Common myeloid progenitor, CD34-positive (primary cell): Measurements from ENCODE around the gene NEURL1B.

Source experiments
- CTCF ChIA-PET: fragments of 350-600 bp; sonication (Branson Sonifier 250); formaldehyde crosslinking; loops from one replicate; lab custom pipeline; 2021; ENCODE audit warnings: antibody characterized with exemption; lab: Charles Lee
- POLR2A ChIA-PET: fragments of 350-600 bp; sonication (Branson Sonifier 250); formaldehyde crosslinking; loops from one replicate; lab custom pipeline; 2021; ENCODE audit warnings: antibody characterized with exemption; lab: Charles Lee
- DNase-seq, 3 donors: peaks; one replicate each; pipeline versions ENCODE4 v3.0.0 to v3.0.0-alpha.2; 2013
- H3K27ac ChIP-seq, 2 experiments: 1 replicate in 1 of 2; 2 replicates in 1 of 2; pipeline ENCODE4 v1.7.0; 2013; ENCODE audit warnings: inconsistent platforms in 2 of 2, low read length in 2 of 2, mild to moderate bottlenecking in 2 of 2, low read depth in 1 of 2, moderate library complexity in 1 of 2; ENCODE audit not compliant: severe bottlenecking in 2 of 2, insufficient read depth in 1 of 2, poor library complexity in 1 of 2
- H3K27me3 ChIP-seq, 5 experiments: replicated peaks in 2 of 5; 1 replicate in 3 of 5; 2 replicates in 2 of 5; pipeline versions ENCODE4 v1.6.1 to v1.7.0; 2013; ENCODE audit warnings: low read length in 4 of 5, mild to moderate bottlenecking in 2 of 5, moderate library complexity in 2 of 5, inconsistent platforms in 1 of 5; ENCODE audit not compliant: insufficient read depth in 5 of 5, control insufficient read depth in 4 of 5
- H3K36me3 ChIP-seq, 4 experiments: 1 replicate in 2 of 4; 2 replicates in 2 of 4; pipeline versions ENCODE4 v1.6.1 to v1.7.0; 2013; ENCODE audit warnings: low read length in 3 of 4, control low read depth in 1 of 4, mild to moderate bottlenecking in 1 of 4; ENCODE audit not compliant: control insufficient read depth in 4 of 4, insufficient read depth in 4 of 4
- H3K4me1 ChIP-seq, 4 experiments: 1 replicate in 3 of 4; 2 replicates in 1 of 4; pipeline versions ENCODE4 v1.6.1 to v1.7.1; 2013; ENCODE audit warnings: low read length in 3 of 4, mild to moderate bottlenecking in 3 of 4, control low read depth in 1 of 4, inconsistent platforms in 1 of 4, moderate library complexity in 1 of 4; ENCODE audit not compliant: control insufficient read depth in 4 of 4, insufficient read depth in 4 of 4; ENCODE audit errors: control extremely low read depth in 1 of 4
- H3K4me3 ChIP-seq, 7 experiments: 1 replicate in 4 of 7; 2 replicates in 3 of 7; pipeline versions ENCODE4 v1.5.1 to v1.7.0; 2013; ENCODE audit warnings: mild to moderate bottlenecking in 7 of 7, low read length in 6 of 7, moderate library complexity in 6 of 7, inconsistent platforms in 2 of 7, low read depth in 2 of 7, control low read depth in 1 of 7; ENCODE audit not compliant: insufficient read depth in 4 of 7, control insufficient read depth in 1 of 7; ENCODE audit errors: extremely low read depth in 1 of 7
- H3K9me3 ChIP-seq, 5 experiments: 1 replicate in 4 of 5; 2 replicates in 1 of 5; pipeline versions ENCODE4 v1.6.1 to v1.7.1; 2013; ENCODE audit warnings: low read length in 4 of 5, mild to moderate bottlenecking in 2 of 5, inconsistent platforms in 1 of 5, low read depth in 1 of 5, moderate library complexity in 1 of 5; ENCODE audit not compliant: control insufficient read depth in 4 of 5, insufficient read depth in 2 of 5; ENCODE audit errors: control extremely low read depth in 1 of 5
- WGBS: methylation state at CpG from one replicate; pipeline ENCODE4 v1.1.5; 2013; ENCODE audit not compliant: insufficient coverage; 5-methylcytosine and 5-hydroxymethylcytosine counted together

NEURL1B gene

GRCh38 chr5:172690258-172691075 lies 49.4 kb downstream of the NEURL1B start:
- DNase-seq, result no peak
- H3K27ac ChIP-seq, result no peak overlapping the region
- H3K27me3 ChIP-seq, result no peaks in the 10 kb centered on the region
- POLR2A ChIA-PET, result no interaction called here
- peaks cover 0 to 13% (median 4%) of the 10 kb centered on the region in 4 experiments for H3K36me3 ChIP-seq
- H3K9me3 ChIP-seq, result no peaks in the 10 kb centered on the region
- H3K4me1 ChIP-seq, result peaks cover 11 to 53% (median 37%) of the 10 kb centered on the region in 4 experiments
- no peak overlapping the region for H3K4me3 ChIP-seq
- 95% methylated on average over 23 of the region's 24 CpGs for WGBS
- CTCF ChIA-PET, result interaction anchor here (0.6 to 4.6 kb wide), 4 partner anchors 23 to 211 kb away, joined by 3 to 20 read pairs (median 5); no protein-coding TSS in a partner anchor

- ChIA-PET POLR2A (interaction anchor here (0.7 kb wide), 1 partner anchor 148 kb away, joined by 3 read pairs; no protein-coding TSS in a partner anchor), CTCF (interaction anchor here (0.9 to 12.7 kb wide), 3 partner anchors 26 to 215 kb away, joined by 3 to 207 read pairs (median 3); no protein-coding TSS in a partner anchor)
- Histone ChIP-seq H3K27ac (no peak overlapping the region), H3K27me3 (no peaks in the 10 kb centered on the region), H3K9me3 (no peaks in the 10 kb centered on the region), H3K4me3 (no peak overlapping the region), H3K36me3 (peaks cover 0 to 3% (median under 1%) of the 10 kb centered on the region in 4 experiments), H3K4me1 (peaks cover 11 to 53% (median 37%) of the 10 kb centered on the region in 4 experiments)
- 95% methylated on average over 7 of the region's 7 CpGs for WGBS
- DNase-seq, result no peak
Observed at GRCh38 chr5:172691886-172692285, 50.8 kb downstream of the NEURL1B start.

- no peak overlapping the region for H3K27ac ChIP-seq
- ChIA-PET POLR2A (interaction anchor here (0.5 kb wide), 1 partner anchor 510 kb away, joined by 6 read pairs; no protein-coding TSS in a partner anchor), CTCF (interaction anchor here (0.9 to 12.7 kb wide), 5 partner anchors 7 to 216 kb away, joined by 3 to 207 read pairs (median 3); no protein-coding TSS in a partner anchor)
- no peaks in the 10 kb centered on the region for H3K27me3 ChIP-seq
- WGBS, result 100% methylated on average over 3 of the region's 6 CpGs
- no peak for DNase-seq
- no peaks in the 10 kb centered on the region for H3K9me3 ChIP-seq
- H3K4me3 ChIP-seq, result no peak overlapping the region
- H3K36me3 ChIP-seq, result peaks cover 0 to 2% (median 0%) of the 10 kb centered on the region in 4 experiments
- H3K4me1 ChIP-seq, result peaks cover 11 to 52% (median 35%) of the 10 kb centered on the region in 4 experiments
Observed at GRCh38 chr5:172692451-172692850, 51.4 kb downstream of the NEURL1B start.

- no peak overlapping the region for H3K4me3 ChIP-seq
- H3K27me3 ChIP-seq, result no peaks in the 10 kb centered on the region
- H3K36me3 ChIP-seq, result peaks cover 0 to 2% (median 0%) of the 10 kb centered on the region in 4 experiments
- H3K4me1 ChIP-seq, result peaks cover 9 to 49% (median 33%) of the 10 kb centered on the region in 4 experiments
- WGBS, result 100% methylated on average over 2 of the region's 2 CpGs
- H3K27ac ChIP-seq, result no peak overlapping the region
- CTCF ChIA-PET, result interaction anchor here (1.0 to 12.7 kb wide), 5 partner anchors 8 to 216 kb away, joined by 3 to 207 read pairs (median 5); partner anchors contain the start of gene NEURL1B
- POLR2A ChIA-PET, result interaction anchor here (0.5 kb wide), 1 partner anchor 511 kb away, joined by 6 read pairs; no protein-coding TSS in a partner anchor
- no peak for DNase-seq
- H3K9me3 ChIP-seq, result no peaks in the 10 kb centered on the region
Observed at GRCh38 chr5:172692981-172693380, 51.9 kb downstream of the NEURL1B start.

GRCh38 chr5:172694061-172694460 lies 53.0 kb downstream of the NEURL1B start:
- H3K9me3 ChIP-seq, result no peaks in the 10 kb centered on the region
- H3K27me3 ChIP-seq, result no peaks in the 10 kb centered on the region
- peaks cover 0 to 2% (median 0%) of the 10 kb centered on the region in 4 experiments for H3K36me3 ChIP-seq
- H3K27ac ChIP-seq, result no peak overlapping the region
- WGBS, result 100% methylated on average over 2 of the region's 4 CpGs
- DNase-seq, result no peak
- H3K4me3 ChIP-seq, result no peak overlapping the region
- peaks cover 3 to 39% (median 22%) of the 10 kb centered on the region in 4 experiments for H3K4me1 ChIP-seq
- CTCF ChIA-PET, result interaction anchor here (1.1 to 12.7 kb wide), 5 partner anchors 9 to 217 kb away, joined by 4 to 207 read pairs (median 7); partner anchors contain the start of gene NEURL1B
- POLR2A ChIA-PET, result interaction anchor here (0.6 kb wide), 1 partner anchor 207 kb away, joined by 3 read pairs; no protein-coding TSS in a partner anchor

GRCh38 chr5:172694541-172694940 lies 53.5 kb downstream of the NEURL1B start:
- WGBS, result 98% methylated on average over 6 of the region's 8 CpGs
- Histone ChIP-seq H3K36me3 (peaks cover 0 to 2% (median 0%) of the 10 kb centered on the region in 4 experiments), H3K27ac (no peak overlapping the region), H3K27me3 (no peaks in the 10 kb centered on the region), H3K4me3 (no peak overlapping the region), H3K9me3 (no peaks in the 10 kb centered on the region), H3K4me1 (peaks cover 0 to 34% (median 17%) of the 10 kb centered on the region in 4 experiments)
- ChIA-PET CTCF (interaction anchor here (1.1 to 12.7 kb wide), 4 partner anchors 10 to 218 kb away, joined by 4 to 207 read pairs (median 8); no protein-coding TSS in a partner anchor), POLR2A (no interaction called here)
- DNase-seq, result no peak
